ENCODE measurements around the gene CHMP4B.

The CHMP4B gene

GRCh38 chr20:33864324-33864963, 53.3 kb downstream of the CHMP4B start:
- DNase-seq (ENCODE audit: low read depth) = no peak

DNA sequence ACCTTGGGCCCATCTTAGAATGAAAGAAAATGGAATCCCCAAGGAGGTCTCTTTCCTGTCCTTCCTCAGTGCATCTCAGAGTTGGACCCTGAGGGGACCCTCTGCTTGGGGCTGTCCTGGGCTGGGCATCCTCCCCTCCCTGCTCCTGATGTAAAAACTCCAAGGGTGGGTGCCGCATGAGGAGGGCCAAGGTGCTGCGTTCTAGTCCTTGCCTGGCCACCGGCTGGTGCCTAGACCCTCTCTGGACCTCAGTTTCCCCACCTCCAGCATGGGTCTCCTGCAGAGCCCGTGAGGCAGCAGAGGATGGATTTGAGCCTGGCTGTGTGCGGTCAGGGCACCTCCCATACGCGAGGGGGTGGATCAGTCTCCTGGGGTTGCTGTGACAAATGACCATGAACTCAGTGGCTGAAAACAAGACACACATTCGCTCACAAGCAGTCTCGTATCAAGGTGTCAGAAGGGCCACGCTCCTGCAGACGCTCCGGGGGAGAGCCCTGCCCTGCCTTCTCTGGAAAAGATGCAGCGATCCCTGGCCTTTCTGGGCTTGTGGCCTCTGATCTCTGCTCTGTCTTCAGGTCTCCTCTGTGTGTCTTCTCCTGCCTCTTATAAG, 54.7 kb downstream of the CHMP4B start:
- no peak for DNase-seq (ENCODE audit: low read depth)

- no peak for DNase-seq (ENCODE audit: low read depth)
Observed at GRCh38 chr20:33866398-33867100, 55.4 kb downstream of the CHMP4B start.

- DNase-seq (ENCODE audit: low read depth) = no peak
Observed at GRCh38 chr20:33868042-33868441, 56.9 kb downstream of the CHMP4B start.

DNA sequence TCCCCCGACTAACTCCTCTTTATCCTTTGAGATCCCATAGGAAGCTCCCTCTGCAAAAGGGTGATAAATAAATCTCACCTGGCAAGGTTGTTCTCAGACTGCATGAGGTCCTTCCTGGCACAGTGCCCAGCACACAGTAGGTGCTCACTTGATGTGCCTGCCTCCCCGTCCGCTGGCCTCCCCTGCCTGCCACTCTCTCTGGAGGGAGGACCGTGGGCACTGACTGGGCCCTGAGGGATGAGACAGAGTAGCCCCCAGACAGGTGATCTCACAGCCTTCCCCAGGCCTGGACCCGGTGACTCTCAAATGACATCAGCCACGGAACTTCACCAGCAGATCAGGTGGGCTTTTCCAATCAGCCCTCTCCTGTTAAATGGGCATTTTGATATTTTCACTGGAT, 57.4 kb downstream of the CHMP4B start:
- no peak for DNase-seq (ENCODE audit: low read depth)

GRCh38 chr20:33869283-33869682, 58.1 kb downstream of the CHMP4B start:
- no peak for DNase-seq (ENCODE audit: low read depth)

GRCh38 chr20:33871362-33871761, 60.2 kb downstream of the CHMP4B start:
- no peak for DNase-seq (ENCODE audit: low read depth)

DNA sequence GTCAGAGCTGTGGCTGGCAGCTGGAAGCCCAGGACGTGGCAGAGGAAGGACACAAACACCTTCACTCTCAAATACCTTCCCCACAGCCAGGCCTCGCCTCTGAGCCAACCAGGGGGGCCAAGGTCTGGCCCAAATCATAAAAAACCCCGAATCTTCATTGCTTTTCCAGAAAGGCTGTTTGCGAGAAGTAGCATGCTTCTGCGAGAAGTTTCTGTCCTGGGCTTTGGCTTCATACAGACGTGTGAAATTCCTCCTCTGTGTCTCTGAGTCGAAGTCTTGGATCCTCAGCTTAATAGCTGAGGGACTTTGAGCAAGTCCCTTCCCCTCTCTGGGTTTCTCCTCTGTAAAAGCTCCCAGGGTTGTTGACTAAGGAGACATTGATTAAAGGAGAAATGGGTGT, 63.0 kb downstream of the CHMP4B start:
- no peak for DNase-seq (ENCODE audit: low read depth)

- DNase-seq (ENCODE audit: low read depth) = no peak
Observed at GRCh38 chr20:33875055-33875454, 63.9 kb downstream of the CHMP4B start.

- no peak for DNase-seq (ENCODE audit: low read depth)
Observed at GRCh38 chr20:33875534-33876026, 64.4 kb downstream of the CHMP4B start.

DNA sequence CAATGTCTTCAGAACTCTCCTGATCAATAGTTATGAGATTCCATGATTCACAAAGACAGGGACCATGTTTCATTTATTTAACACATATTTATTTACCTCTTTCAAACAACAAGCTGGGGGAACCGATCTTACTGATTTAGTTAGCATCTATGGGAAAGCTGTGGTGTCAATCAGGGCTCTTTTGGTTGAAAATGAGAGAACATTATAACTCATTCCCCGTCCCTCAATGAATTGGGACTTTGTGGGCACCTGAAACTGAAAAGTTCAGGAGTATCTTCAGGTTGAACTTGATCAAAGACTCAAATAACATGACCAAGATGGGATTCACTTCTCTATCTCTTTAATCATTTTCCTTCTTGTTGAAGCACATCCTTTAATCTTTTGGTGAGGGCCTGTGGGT, 67.4 kb downstream of the CHMP4B start:
- no peak for DNase-seq (ENCODE audit: low read depth)

GRCh38 chr20:33880396-33880795, 69.2 kb downstream of the CHMP4B start:
- DNase-seq (ENCODE audit: low read depth) = no peak

DNA sequence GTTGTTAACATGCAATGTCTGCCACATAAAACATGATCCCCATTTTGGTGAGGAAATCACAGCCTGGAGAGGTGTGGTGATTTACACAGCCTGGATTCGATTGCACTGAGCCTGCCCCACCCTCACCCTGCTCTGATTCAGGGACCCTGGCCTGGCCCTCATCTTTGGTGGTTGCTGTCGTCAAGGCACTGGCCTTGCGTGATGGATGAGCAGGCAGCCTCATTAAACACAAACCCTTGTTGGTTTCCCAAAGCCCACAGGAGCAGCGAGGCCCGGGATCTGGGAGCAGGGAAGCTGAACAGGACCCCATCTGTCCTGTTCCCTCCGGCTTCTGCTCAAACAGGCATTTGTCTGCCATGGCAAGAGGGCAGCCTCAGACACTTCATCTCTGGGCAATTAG, 70.8 kb downstream of the CHMP4B start:
- no peak for DNase-seq (ENCODE audit: low read depth)

DNA sequence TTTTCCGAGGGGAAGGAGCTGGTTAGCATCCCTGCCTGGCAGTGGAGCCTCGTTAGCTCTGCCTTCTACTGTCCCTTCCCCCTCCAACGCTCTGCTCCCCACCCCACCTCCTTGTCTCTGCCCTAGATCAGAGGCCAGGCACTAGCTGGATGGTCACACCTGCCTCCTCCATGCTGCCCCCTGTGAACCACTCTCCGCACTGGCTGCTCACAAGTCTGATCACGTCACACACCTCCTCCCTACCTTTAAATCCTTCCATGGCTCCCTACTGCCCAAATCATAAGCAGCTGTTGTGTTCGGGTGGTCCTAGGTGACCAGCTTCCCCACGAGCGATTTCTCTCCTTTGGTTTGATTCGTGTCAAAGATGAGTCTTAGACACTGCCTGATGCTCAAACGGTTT, 71.3 kb downstream of the CHMP4B start:
- no peak for DNase-seq (ENCODE audit: low read depth)

GRCh38 chr20:33883164-33883563, 72.0 kb downstream of the CHMP4B start:
- no peak for DNase-seq (ENCODE audit: low read depth)

DNA sequence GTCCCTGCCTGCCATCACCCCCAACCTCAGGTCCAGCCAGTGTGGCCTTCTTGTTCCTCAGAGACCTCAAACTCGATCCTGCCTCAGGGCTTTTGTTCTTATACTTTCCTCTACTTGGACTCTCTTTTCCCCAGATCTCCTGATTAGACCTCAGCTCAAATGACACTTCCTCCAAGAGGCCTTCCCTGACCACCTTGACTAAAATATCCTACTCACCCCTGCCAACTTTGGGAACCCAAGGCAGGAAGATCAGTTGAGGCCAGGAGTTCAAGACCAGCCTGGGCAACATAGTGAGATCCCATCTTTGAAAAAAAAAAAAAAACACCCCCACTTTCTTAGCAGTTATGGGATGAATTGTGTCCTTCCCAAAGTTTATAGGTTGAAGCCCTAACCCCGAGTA, 73.5 kb downstream of the CHMP4B start:
- no peak for DNase-seq (ENCODE audit: low read depth)

DNA sequence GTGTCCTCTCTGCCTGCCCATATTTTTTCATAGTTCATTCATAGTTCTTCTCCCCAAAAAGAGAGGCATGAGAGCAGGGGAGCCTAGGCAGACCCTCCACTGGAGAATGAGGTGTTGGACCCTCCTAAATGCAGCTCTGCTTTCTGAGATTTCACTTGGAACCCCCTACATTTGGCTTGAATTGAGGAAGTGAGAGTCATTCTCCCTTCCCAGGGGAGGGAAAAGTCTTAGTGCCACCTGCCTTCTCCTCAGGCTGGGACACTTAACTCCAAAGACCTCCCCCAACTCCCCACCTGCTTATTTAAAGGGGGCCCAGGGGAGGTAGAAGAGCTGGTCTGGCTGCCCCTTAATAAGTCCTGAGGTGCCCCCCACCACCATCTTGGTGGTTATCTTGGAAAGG, 78.2 kb downstream of the CHMP4B start:
- DNase-seq (ENCODE audit: low read depth) = no peak

GRCh38 chr20:33890557-33890956, 79.4 kb downstream of the CHMP4B start:
- DNase-seq (ENCODE audit: low read depth) = no peak

DNA sequence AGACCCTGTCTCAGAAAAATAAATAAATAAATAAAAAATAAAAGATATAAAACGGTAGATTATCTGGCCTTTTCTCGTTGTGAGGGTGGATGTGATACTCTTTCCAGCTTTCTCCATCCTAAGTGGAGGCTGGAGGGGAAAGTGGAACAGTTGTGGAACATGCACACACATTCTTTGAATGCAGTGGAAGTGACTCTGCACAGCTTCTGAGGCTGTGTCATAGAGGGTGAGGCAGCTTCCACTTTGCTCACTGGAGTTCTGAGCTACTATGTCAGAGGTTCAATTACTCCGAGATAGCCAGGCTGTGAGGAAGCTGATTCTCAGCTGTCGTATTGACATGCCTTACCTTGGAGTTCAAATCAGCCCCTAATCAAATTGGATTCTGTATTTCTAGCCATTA, 82.2 kb downstream of the CHMP4B start:
- DNase-seq (ENCODE audit: low read depth) = no peak

GRCh38 chr20:33894798-33895197, 83.7 kb downstream of the CHMP4B start:
- DNase-seq (ENCODE audit: low read depth) = no peak

DNA sequence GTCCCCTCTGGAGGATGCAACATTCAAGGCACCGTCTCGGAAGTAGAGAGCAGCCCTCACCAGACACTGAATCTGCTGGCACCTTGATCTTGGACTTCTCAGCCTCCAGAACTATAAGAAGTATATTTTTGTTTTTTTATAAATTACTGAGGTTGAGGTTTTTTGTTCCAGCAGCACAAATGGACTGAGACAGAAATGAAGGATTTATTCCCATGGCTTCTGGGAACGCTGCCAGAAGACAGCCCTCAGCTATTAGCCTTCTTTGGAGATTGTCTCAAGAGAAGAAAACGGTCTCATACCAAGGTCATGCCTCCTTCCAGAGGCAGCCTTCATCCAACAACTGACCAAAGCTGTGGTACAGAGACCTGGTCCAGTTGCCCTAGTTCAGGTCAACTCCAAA, 85.4 kb downstream of the CHMP4B start:
- DNase-seq (ENCODE audit: low read depth) = no peak

DNA sequence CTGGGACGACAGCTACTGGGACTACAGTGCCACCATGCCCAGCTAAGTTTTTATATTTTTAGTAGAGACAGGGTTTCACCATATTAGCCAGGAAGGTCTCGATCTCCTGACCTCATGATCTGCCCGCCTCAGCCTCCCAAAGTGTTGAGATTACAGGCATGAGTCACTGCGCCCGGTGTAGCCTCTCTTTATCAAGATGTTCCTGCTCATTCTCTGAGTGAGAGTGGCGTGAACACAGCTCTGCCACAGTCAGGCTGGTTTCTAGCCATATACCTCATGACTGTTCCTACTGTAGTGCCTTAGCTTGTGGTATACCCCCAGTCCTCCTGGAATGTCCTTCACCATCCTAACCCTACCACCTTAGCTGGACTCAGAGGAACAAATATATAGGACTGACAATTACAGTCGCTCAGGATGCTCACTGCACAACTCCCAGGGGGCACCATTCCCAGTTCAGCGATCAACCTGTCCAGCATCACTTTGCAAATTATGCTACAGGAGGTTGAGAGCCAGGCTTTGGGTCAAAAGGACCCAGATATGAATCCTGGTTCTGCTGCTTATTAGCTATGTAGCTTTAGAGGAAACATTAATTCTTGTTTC, 86.3 kb downstream of the CHMP4B start:
- no peak for DNase-seq (ENCODE audit: low read depth)

GRCh38 chr20:33899106-33899505, 88.0 kb downstream of the CHMP4B start:
- DNase-seq (ENCODE audit: low read depth) = no peak
